OCI-LY1 (cell line): Measurements from ENCODE around the gene CHRNB2.

ENCODE experiments used
- H2AFZ ChIP-seq: fragments of 200-600 bp; sonication (generic), shearing (Covaris generic); 2 replicates; pipeline ENCODE4 v1.6.0; 2014; ENCODE audit warnings: antibody characterized with exemption, mild to moderate bottlenecking, low read length
- H3F3A ChIP-seq: fragments of 200-600 bp; sonication (generic), shearing (Covaris generic); 2 replicates; pipeline ENCODE4 v1.6.0; 2014; ENCODE audit warnings: mild to moderate bottlenecking, antibody characterized with exemption, low read length, moderate library complexity; ENCODE audit not compliant: insufficient read depth
- H3K27ac ChIP-seq: fragments of 200-600 bp; sonication (generic); 2 replicates; pipeline ENCODE4 v1.5.1; 2014; ENCODE audit warnings: low read length, mixed run types, mild to moderate bottlenecking, low read depth; ENCODE audit not compliant: poor library complexity, severe bottlenecking
- H3K27me3 ChIP-seq: fragments of 200-600 bp; sonication (generic); 2 replicates; pipeline ENCODE4 v1.6.0; 2014; ENCODE audit warnings: antibody characterized with exemption, mild to moderate bottlenecking, low read length, moderate library complexity; ENCODE audit not compliant: insufficient read depth
- H3K36me3 ChIP-seq: fragments of 200-600 bp; sonication (generic); 2 replicates; pipeline ENCODE4 v1.6.1; 2014; ENCODE audit warnings: mild to moderate bottlenecking, antibody characterized with exemption, low read length, moderate library complexity, mixed read lengths; ENCODE audit not compliant: insufficient read depth
- H3K4me1 ChIP-seq: fragments of 200-600 bp; sonication (generic); 2 replicates; pipeline ENCODE4 v1.5.1; 2014; ENCODE audit warnings: mild to moderate bottlenecking, low read length, moderate library complexity; ENCODE audit not compliant: insufficient read depth, severe bottlenecking
- H3K4me2 ChIP-seq: fragments of 200-600 bp; sonication (generic), shearing (Covaris generic); 2 replicates; pipeline ENCODE4 v1.6.1; 2014; ENCODE audit warnings: low read length
- H3K4me3 ChIP-seq: fragments of 200-600 bp; sonication (generic); 2 replicates; pipeline ENCODE4 v1.5.1; 2014; ENCODE audit warnings: low read length, low read depth, mild to moderate bottlenecking, mixed read lengths; ENCODE audit not compliant: poor library complexity, severe bottlenecking
- H3K79me2 ChIP-seq: fragments of 200-600 bp; shearing (Covaris generic); 2 replicates; pipeline ENCODE4 v1.6.1; 2016; ENCODE audit warnings: mixed run types, low read length, mixed read lengths; ENCODE audit not compliant: insufficient read depth
- H3K9ac ChIP-seq: fragments of 200-600 bp; sonication (generic), shearing (Covaris generic); 2 replicates; pipeline ENCODE4 v1.6.1; 2014; ENCODE audit warnings: mild to moderate bottlenecking, low read length, mixed read lengths
- H3K9me2 ChIP-seq: fragments of 200-600 bp; sonication (generic), shearing (Covaris generic); 2 replicates; pipeline ENCODE4 v1.6.1; 2014; ENCODE audit warnings: low read depth, mild to moderate bottlenecking, low read length, mixed read lengths
- H3K9me3 ChIP-seq: fragments of 200-600 bp; shearing (Covaris generic); 2 replicates; pipeline ENCODE4 v1.6.1; 2014; ENCODE audit warnings: low read length, mixed read lengths
- H4K20me1 ChIP-seq: fragments of 200-600 bp; sonication (generic), shearing (Covaris generic); 2 replicates; pipeline ENCODE4 v1.6.0; 2016; ENCODE audit warnings: mild to moderate bottlenecking, low read length; ENCODE audit not compliant: insufficient read depth
- CTCF ChIP-seq: fragments of 200-600 bp; sonication (generic), shearing (Covaris generic); IDR thresholded peaks from 2 replicates; pipeline ENCODE4 v1.5.1; 2017; ENCODE audit warnings: mild to moderate bottlenecking, antibody characterized with exemption, low read length, moderate library complexity, mixed read lengths
- EZH2 ChIP-seq: fragments of 200-600 bp; sonication (generic), shearing (Covaris generic); IDR thresholded peaks from 2 replicates; pipeline ENCODE4 v1.8.0; 2017; ENCODE audit warnings: borderline replicate concordance, mixed run types, mild to moderate bottlenecking, antibody characterized with exemption, low read length, moderate library complexity, mixed read lengths

CHRNB2 gene

GRCh38 chr1:154571244-154571963 is 3.8 kb downstream of the CHRNB2 start:
- no peak overlapping the region for H3K9ac ChIP-seq
- no peak for TF ChIP-seq CTCF
- TF ChIP-seq EZH2, result no peak
- H3K9me3 ChIP-seq, result no peaks in the 10 kb centered on the region
- H3K79me2 ChIP-seq, result no peaks in the 10 kb centered on the region
- H3K36me3 ChIP-seq, result no peaks in the 10 kb centered on the region
- no peaks in the 10 kb centered on the region for H3K9me2 ChIP-seq
- H3K27ac ChIP-seq, result no peak overlapping the region
- H3K4me2 ChIP-seq, result no peak overlapping the region
- H3F3A ChIP-seq, result peaks cover 6% of the 10 kb centered on the region; the same call in 1 of the 2 replicates
- no peak overlapping the region for H2AFZ ChIP-seq
- 0 out of 2 replicates have a peak, but pooled peaks cover 10% of the 10 kb centered on the region for H3K27me3 ChIP-seq
- H3K4me3 ChIP-seq, result no peak overlapping the region
- H4K20me1 ChIP-seq, result no peaks in the 10 kb centered on the region
- H3K4me1 ChIP-seq, result peaks cover 24% of the 10 kb centered on the region

GRCh38 chr1:154571964-154572288 is 4.3 kb downstream of the CHRNB2 start:
- H3K4me3 ChIP-seq, result no peak overlapping the region
- TF ChIP-seq CTCF (no peak), EZH2 (no peak)
- H2AFZ ChIP-seq, result no peak overlapping the region
- H4K20me1 ChIP-seq, result no peaks in the 10 kb centered on the region
- 0 out of 2 replicates have a peak, but pooled peaks cover 7% of the 10 kb centered on the region for H3K27me3 ChIP-seq
- H3K4me1 ChIP-seq, result peaks cover 28% of the 10 kb centered on the region
- H3K9ac ChIP-seq, result no peak overlapping the region
- 0 out of 2 replicates have a peak, but pooled peaks cover 3% of the 10 kb centered on the region for H3K36me3 ChIP-seq
- peaks cover 6% of the 10 kb centered on the region; the same call in 1 of the 2 replicates for H3F3A ChIP-seq
- H3K9me2 ChIP-seq, result no peaks in the 10 kb centered on the region
- H3K79me2 ChIP-seq, result no peaks in the 10 kb centered on the region
- H3K27ac ChIP-seq, result no peak overlapping the region
- no peaks in the 10 kb centered on the region for H3K9me3 ChIP-seq
- H3K4me2 ChIP-seq, result no peak overlapping the region

GRCh38 chr1:154572468-154573167 is 5.0 kb downstream of the CHRNB2 start:
- no peaks in the 10 kb centered on the region for H3K9me2 ChIP-seq
- H2AFZ ChIP-seq, result no peak overlapping the region
- H3K36me3 ChIP-seq, result 0 out of 2 replicates have a peak, but pooled peaks cover 5% of the 10 kb centered on the region
- no peaks in the 10 kb centered on the region for H3K9me3 ChIP-seq
- H3K79me2 ChIP-seq, result no peaks in the 10 kb centered on the region
- no peaks in the 10 kb centered on the region for H4K20me1 ChIP-seq
- no peak overlapping the region for H3K4me2 ChIP-seq
- H3K27me3 ChIP-seq, result 0 out of 2 replicates have a peak, but pooled peaks cover 7% of the 10 kb centered on the region
- H3K4me3 ChIP-seq, result no peak overlapping the region
- peaks cover 6% of the 10 kb centered on the region; the same call in 1 of the 2 replicates for H3F3A ChIP-seq
- no peak overlapping the region for H3K27ac ChIP-seq
- peaks cover 28% of the 10 kb centered on the region for H3K4me1 ChIP-seq
- TF ChIP-seq CTCF (no peak), EZH2 (no peak)
- H3K9ac ChIP-seq, result no peak overlapping the region
